Urinary bladder (tissue), 4 donors: ENCODE measurements around the gene HTRA3. TPM values are rescaled to one million over a fixed set of nuclear protein-coding genes. Genes with fewer than 3 reads are reported as not detected.

ENCODE experiments used
- DNase-seq: peaks from one replicate; pipeline ENCODE4 v3.0.0-alpha.2; 2015; ENCODE audit errors: extremely low spot score
- H3K27ac ChIP-seq: one replicate; pipeline ENCODE4 v1.5.1; 2013; ENCODE audit warnings: low read depth, mild to moderate bottlenecking, moderate library complexity
- H3K36me3 ChIP-seq: one replicate; pipeline ENCODE4 v1.6.1; 2013; ENCODE audit warnings: mild to moderate bottlenecking, moderate library complexity; ENCODE audit not compliant: insufficient read depth
- H3K4me1 ChIP-seq: one replicate; pipeline ENCODE4 v1.6.1; 2013; ENCODE audit warnings: mild to moderate bottlenecking, moderate library complexity; ENCODE audit not compliant: insufficient read depth
- H3K4me3 ChIP-seq: one replicate; pipeline ENCODE4 v1.5.1; 2013; ENCODE audit warnings: low read depth, low read length
- WGBS: extraction: QIAGEN DNeasy Blood & Tissue Kit; methylation state at CpG from one replicate; pipeline ENCODE4 v1.1.7; 2013; 5-methylcytosine and 5-hydroxymethylcytosine counted together
- polyA plus RNA-seq: library from polyadenylated mRNA; stranded (reverse); fragments of 200-250 nt; gene quantifications from one replicate; pipeline ENCODE4 v1.2.3, GENCODE V29; 2013
- total RNA-seq: library from RNA; depleted of rRNA; stranded (reverse); fragments of >200 nt; gene quantifications from one replicate; pipeline ENCODE4 v1.2.3, GENCODE V29; 2014
- donor health status: healthy with polysubstance abuse.
- donor health status: healthy.

The HTRA3 gene
- total and polyA plus RNA-seq, 2 donors: 37.0 to 49.2 TPM

GRCh38 chr4:8311101-8312068 lies 41.8 kb downstream of the HTRA3 start:
- DNase-seq: no peak
- H3K4me1 ChIP-seq: no peaks in the 10 kb centered on the region
- no peak overlapping the region for H3K4me3 ChIP-seq
- H3K27ac ChIP-seq: no peak overlapping the region
- no peaks in the 10 kb centered on the region for H3K36me3 ChIP-seq
- 76% methylated on average over 13 of the region's 13 CpGs for WGBS

GRCh38 chr4:8312069-8312445 lies 42.5 kb downstream of the HTRA3 start:
- 96% methylated on average over 3 of the region's 3 CpGs for WGBS

GRCh38 chr4:8312976-8313375 lies 43.4 kb downstream of the HTRA3 start:
- Histone ChIP-seq H3K27ac (no peak overlapping the region), H3K36me3 (no peaks in the 10 kb centered on the region), H3K4me1 (no peaks in the 10 kb centered on the region), H3K4me3 (no peak overlapping the region)
- DNase-seq: no peak

More at GRCh38 chr4:8312069-8312445, 42.5 kb downstream of the HTRA3 start:
- H3K27ac ChIP-seq: no peak overlapping the region
- no peaks in the 10 kb centered on the region for H3K4me1 ChIP-seq
- H3K36me3 ChIP-seq: no peaks in the 10 kb centered on the region
- H3K4me3 ChIP-seq: no peak overlapping the region
- DNase-seq: no peak

GRCh38 chr4:8314691-8315255 lies 45.2 kb downstream of the HTRA3 start:
- Histone ChIP-seq H3K36me3 (no peaks in the 10 kb centered on the region), H3K27ac (no peak overlapping the region), H3K4me1 (peaks cover 2% of the 10 kb centered on the region), H3K4me3 (no peak overlapping the region)
- 96% methylated on average over 5 of the region's 5 CpGs for WGBS
- no peak for DNase-seq

- no peak overlapping the region for H3K27ac ChIP-seq
- no peak overlapping the region for H3K4me3 ChIP-seq
- H3K36me3 ChIP-seq: no peaks in the 10 kb centered on the region
- 29% methylated on average over 21 of the region's 21 CpGs for WGBS
- peaks cover 3% of the 10 kb centered on the region for H3K4me1 ChIP-seq
- DNase-seq: peak; percentile 62
Measured at GRCh38 chr4:8315435-8316250, 46.1 kb downstream of the HTRA3 start.

- H3K27ac ChIP-seq: no peak overlapping the region
- H3K36me3 ChIP-seq: no peaks in the 10 kb centered on the region
- WGBS: 70% methylated on average over 10 of the region's 10 CpGs
- peaks cover 3% of the 10 kb centered on the region for H3K4me1 ChIP-seq
- DNase-seq: no peak
- no peak overlapping the region for H3K4me3 ChIP-seq
Measured at GRCh38 chr4:8316251-8316771, 46.8 kb downstream of the HTRA3 start.

GRCh38 chr4:8316911-8317351 lies 47.4 kb downstream of the HTRA3 start:
- DNase-seq: no peak

GRCh38 chr4:8317474-8317873 lies 47.9 kb downstream of the HTRA3 start:
- Histone ChIP-seq H3K4me3 (no peak overlapping the region), H3K4me1 (peaks cover 3% of the 10 kb centered on the region), H3K27ac (no peak overlapping the region), H3K36me3 (no peaks in the 10 kb centered on the region)
- 86% methylated on average over 6 of the region's 6 CpGs for WGBS
- DNase-seq: no peak

More at GRCh38 chr4:8316911-8317351, 47.4 kb downstream of the HTRA3 start:
- no peaks in the 10 kb centered on the region for H3K36me3 ChIP-seq
- H3K4me1 ChIP-seq: peaks cover 3% of the 10 kb centered on the region
- WGBS: 90% methylated on average over 15 of the region's 15 CpGs
- H3K27ac ChIP-seq: no peak overlapping the region
- no peak overlapping the region for H3K4me3 ChIP-seq

GRCh38 chr4:8318509-8318908 lies 49.0 kb downstream of the HTRA3 start:
- H3K4me3 ChIP-seq: no peak overlapping the region
- WGBS: 88% methylated on average over 7 of the region's 7 CpGs
- no peak overlapping the region for H3K27ac ChIP-seq
- H3K36me3 ChIP-seq: no peaks in the 10 kb centered on the region
- DNase-seq: no peak
- peaks cover 3% of the 10 kb centered on the region for H3K4me1 ChIP-seq

GRCh38 chr4:8319061-8319460 lies 49.5 kb downstream of the HTRA3 start:
- Histone ChIP-seq H3K27ac (no peak overlapping the region), H3K4me3 (no peak overlapping the region), H3K4me1 (peaks cover 3% of the 10 kb centered on the region), H3K36me3 (no peaks in the 10 kb centered on the region)
- no peak for DNase-seq
- WGBS: 80% methylated on average over 6 of the region's 6 CpGs

- Histone ChIP-seq H3K4me1 (peaks cover 3% of the 10 kb centered on the region), H3K4me3 (no peak overlapping the region), H3K27ac (no peak overlapping the region), H3K36me3 (no peaks in the 10 kb centered on the region)
- DNase-seq: peak; percentile 17
- WGBS: 25% methylated on average over 13 of the region's 13 CpGs
Measured at GRCh38 chr4:8319731-8320385, 50.3 kb downstream of the HTRA3 start.

GRCh38 chr4:8320386-8320750 lies 50.8 kb downstream of the HTRA3 start:
- H3K36me3 ChIP-seq: no peaks in the 10 kb centered on the region
- no peak for DNase-seq
- no peak overlapping the region for H3K27ac ChIP-seq
- peaks cover 3% of the 10 kb centered on the region for H3K4me1 ChIP-seq
- 57% methylated on average over 2 of the region's 2 CpGs for WGBS
- no peak overlapping the region for H3K4me3 ChIP-seq

GRCh38 chr4:8321220-8321619 lies 51.7 kb downstream of the HTRA3 start:
- Histone ChIP-seq H3K36me3 (no peaks in the 10 kb centered on the region), H3K4me1 (peaks cover 3% of the 10 kb centered on the region), H3K27ac (no peak overlapping the region), H3K4me3 (no peak overlapping the region)
- no peak for DNase-seq
- 97% methylated on average over 2 of the region's 2 CpGs for WGBS
